GM18868 (cell line): ENCODE data around the gene INPP5D.
"Not testable (repeated sequence)": the region's sequence is repeated elsewhere in the genome, so short reads cannot be mapped to it uniquely, and the experiment has no call there.

Source experiments
- ATAC-seq: cut with Tn5 transposase; IDR thresholded peaks from one replicate; pipeline ENCODE4 v1.9.1; 2021; ENCODE audit warnings: mild to moderate bottlenecking, moderate library complexity; ENCODE audit not compliant: unreplicated experiment

Gene INPP5D

GRCh38 chr2:233200790-233201189, 140.6 kb downstream of the INPP5D start:
- not testable (repeated sequence) for ATAC-seq

DNA sequence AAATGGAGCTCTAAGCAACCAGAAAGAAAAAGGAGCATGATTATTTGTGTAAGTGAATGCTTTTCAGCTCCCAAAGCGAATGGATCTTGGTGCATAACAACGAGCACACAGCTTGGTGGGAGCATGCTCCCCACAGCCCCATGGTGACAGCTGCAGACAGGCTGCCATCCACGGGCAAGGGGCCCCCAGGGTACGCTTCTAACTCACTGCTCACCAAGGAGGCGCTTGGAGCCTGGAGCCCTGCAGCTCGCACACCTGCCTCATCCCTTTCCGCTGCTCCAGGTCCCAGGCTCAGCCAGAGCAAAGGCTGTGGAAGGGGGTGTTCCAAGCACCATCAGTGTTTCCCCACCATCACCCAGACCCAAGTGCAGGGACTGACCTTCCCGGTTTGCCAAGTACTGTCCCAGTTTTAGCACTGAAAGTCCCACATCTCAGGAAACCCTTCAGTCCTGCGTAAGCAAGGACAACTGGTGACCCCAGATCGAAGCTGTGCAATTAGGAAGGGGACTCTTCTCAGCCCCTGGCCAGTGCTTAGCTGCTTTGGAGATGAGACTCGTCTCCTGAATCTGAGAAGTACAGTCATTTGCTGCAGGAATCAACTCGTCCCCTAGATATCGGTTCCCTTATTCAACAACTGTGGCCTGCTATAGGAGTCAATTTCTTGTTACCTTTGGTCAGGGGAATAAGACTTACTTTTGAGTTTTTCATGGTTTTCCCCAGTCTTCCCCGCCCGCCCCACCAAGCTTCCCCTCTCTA, 141.3 kb downstream of the INPP5D start:
- ATAC-seq, result no peak

GRCh38 chr2:233202531-233202944, 142.4 kb downstream of the INPP5D start:
- ATAC-seq, result no peak

- ATAC-seq, result no peak
Measured at GRCh38 chr2:233203060-233203459, 142.9 kb downstream of the INPP5D start.

DNA sequence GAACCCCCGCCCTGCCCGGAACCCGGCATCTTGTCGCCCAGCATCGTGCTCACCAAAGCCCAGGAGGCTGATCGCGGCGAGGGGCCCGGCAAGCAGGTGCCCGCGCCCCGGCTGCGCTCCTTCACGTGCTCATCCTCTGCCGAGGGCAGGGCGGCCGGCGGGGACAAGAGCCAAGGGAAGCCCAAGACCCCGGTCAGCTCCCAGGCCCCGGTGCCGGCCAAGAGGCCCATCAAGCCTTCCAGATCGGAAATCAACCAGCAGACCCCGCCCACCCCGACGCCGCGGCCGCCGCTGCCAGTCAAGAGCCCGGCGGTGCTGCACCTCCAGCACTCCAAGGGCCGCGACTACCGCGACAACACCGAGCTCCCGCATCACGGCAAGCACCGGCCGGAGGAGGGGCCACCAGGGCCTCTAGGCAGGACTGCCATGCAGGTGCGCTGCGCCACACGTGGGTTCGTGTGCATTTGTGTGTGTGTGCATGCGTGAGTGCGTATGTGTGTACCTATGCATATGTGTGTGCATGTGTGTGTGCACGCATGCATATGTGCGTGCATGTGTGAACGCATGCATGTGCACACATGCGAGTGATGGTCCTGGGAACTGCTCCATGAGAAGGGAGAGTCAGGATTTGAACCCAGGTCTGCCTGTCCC, 144.3 kb downstream of the INPP5D start:
- ATAC-seq, result no peak

DNA sequence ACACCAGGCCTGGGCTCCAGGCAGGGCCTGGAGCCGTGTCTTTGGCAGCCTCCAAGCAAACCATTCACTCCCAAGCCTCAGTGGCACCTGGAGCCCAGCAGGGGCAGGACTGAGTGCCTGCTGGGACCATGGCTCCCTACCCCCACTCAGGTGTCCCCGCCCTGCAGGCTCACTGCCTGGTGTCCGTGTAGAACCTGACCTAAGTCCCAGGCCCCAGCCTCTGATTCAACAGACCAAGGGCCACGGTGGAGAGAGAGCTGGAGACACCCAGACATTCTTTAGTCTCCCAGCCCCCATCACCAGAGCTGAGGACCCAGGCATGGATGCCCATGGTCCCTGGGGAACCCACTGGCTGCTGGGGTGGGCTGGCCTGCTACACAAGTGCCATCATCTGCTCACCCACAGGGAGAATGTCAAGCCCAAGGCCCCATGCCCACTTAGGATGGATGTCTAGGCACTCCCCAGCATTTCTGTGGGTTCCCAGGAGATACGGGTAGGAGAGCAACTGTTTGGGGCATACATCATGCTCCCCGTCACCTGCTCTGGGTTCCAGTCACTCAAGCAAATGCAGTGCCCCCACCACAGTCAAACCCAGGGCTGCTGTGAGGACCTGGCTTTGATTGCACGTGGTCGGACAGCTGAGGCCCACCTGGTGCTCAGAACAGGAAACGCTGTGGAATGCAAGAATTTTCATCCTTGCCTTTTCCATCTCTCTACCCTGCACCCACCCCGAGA, 148.4 kb downstream of the INPP5D start:
- ATAC-seq, result no peak

- ATAC-seq, result no peak
Measured at GRCh38 chr2:233209117-233209532, 149.0 kb downstream of the INPP5D start.

- ATAC-seq, result no peak
Measured at GRCh38 chr2:233209533-233210171, 149.5 kb downstream of the INPP5D start.

DNA sequence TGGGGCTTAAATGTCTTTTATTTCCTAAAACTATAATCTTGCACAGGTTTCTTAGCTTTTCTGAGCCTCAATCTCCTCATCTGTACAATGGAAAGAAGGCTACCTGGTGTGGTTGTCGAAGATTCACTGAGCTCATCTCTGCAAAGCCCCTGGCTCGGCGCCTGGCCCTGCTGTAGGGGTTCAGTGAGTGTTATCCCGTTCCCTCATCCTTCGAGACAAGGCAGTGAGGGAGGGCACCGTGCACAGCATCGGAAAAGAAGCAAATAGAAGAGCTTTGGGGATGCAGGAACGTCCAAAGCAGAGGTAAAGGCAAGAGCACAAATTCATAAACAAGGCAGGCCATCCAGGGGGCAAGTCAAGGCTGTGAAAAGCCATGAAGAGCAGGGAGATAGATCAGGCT, 150.1 kb downstream of the INPP5D start:
- ATAC-seq, result no peak

DNA sequence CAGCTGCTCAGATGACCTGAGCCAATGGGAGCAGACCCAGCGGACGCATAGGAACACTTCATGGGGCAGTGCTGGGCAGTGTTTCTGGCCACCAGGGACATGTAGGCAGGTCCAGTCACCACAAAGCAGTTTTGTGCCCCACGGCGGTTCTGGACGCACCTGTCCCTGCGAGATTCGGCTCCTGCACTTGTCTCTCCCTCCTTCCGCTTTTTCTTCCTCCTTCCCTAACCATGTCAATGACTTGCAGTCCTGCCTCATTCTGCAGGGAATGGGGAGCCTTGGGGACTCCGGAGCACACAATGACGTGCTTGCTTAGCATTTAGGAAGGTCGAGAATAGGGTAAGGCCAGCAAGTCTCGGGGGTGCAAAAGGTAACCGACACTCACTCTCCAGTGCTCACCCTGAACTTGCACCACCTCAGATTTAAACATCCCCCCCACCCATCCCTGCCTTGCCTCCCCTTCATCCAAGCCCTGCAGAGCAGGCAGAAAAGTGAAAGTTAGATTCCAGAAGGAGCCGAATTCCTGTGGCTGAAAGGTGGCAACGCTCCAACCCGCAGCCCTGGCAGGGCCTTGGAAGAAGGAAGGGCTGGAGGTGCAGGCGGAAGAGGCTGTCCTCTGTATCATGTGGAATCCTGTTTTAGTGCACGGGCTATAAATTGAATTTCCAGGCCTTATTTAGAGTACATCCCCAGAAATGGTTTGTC, 150.9 kb downstream of the INPP5D start:
- ATAC-seq, result no peak

DNA sequence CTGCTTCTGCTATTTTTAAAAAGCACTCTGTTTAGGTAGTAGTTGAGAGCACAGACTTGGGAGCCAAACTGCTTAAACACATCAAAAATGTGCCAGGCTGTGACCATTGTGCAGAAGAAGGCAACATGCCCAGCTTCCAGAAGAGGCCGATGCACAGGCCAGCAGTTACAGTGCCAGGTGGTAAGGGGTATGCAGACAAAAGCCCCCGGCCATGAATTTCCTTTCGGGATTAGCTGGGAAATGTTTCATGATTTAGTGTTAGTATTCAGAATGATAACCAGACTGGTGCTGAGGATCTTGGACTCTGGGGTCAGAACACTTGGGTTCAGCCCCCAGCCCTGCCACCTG, 151.4 kb downstream of the INPP5D start:
- no peak for ATAC-seq

DNA sequence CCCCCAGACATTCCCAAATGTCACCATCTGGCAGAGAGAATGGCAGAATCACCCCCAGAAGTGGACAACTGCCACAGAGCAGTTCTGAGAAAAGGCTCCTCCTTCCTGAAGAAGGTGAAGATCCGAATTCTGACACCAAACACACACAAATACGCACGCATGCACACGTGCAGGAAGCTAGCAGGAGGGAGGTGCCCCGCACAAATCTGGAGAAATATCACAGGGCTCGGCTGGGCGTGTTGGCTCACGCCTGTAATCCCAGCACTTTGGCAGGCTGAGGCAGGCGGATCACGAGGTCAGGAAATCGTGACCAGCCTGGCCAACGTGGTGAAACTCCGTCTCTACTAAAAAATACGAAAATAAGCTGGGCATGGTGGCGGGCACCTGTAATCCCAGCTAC, 152.9 kb downstream of the INPP5D start:
- ATAC-seq, result no peak

GRCh38 chr2:233213975-233214374, 153.8 kb downstream of the INPP5D start:
- no peak for ATAC-seq

DNA sequence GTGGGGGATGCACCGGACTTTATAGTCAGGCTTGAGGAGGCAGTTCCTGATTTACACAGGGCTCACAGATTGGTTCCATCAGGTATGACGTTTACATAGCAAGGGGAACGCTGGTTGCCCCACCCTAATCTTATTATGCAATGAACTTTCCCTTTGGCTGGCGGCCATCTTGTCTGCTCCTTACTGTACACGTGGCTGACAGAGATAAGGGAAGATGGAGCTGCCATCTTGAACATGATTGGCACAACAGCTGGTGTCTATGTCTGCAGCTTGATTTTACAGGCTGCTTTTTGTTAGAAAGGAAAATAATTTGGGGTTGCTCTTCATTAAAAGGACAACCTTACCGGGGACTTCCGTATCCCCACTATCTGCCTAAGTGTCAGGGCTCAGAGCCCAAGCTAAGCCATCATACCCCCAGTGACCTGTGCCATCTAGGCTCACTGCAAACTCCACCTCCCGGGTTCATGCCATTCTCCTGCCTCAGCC, 157.8 kb downstream of the INPP5D start:
- no peak for ATAC-seq

DNA sequence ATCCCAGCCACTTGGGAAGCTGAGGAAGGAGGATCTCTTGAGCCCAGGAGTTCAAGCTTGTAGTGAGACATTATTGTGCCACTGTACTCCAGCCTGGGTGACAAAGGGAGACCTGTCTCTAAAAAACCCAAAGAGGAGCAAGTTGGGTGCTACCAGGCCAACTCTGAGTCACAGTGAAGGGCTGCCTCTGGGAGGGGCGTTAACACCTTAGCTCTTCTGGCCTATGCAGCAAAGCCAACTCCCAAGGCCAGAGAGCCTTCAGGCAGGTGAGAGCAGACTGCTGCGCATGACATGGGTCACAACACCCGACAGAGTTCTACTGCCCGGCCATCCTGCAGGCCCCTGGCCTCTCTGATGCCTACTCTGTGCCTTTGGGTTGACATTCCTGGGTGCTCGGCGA, 158.7 kb downstream of the INPP5D start:
- no peak for ATAC-seq

GRCh38 chr2:233219848-233220247, 159.7 kb downstream of the INPP5D start:
- ATAC-seq, result no peak

DNA sequence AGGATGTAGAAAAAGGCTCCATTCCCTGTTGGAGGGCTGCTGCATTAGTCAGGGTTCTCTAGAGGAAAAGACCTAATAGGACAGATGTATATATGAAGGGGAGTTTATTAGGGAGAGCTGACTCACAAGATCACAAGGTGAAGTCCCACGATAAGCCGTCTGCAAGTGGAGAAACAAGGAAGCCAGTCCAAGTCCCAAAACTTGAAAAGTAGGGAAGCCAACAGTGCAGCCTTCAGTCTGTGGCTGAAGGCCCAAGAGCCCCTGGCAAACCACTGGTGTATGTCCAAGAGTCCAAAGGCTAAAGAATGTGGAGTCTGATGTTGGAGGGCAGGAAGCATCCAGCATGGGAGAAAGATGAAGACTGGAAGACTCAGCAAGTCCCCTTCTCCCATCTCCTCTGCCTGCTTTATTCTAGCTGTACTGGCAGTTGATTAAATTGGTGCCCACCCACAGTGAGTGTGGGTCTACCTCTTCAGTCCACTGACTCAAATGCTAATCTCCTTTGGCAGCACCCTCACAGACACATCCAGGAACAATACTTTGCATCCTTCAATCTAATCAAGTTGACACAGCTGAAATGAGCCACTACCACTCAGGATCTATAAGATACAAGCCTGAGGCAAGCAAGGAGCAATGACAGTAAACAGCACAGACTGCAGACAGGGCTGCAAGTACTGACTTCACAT, 161.4 kb downstream of the INPP5D start:
- ATAC-seq, result no peak

DNA sequence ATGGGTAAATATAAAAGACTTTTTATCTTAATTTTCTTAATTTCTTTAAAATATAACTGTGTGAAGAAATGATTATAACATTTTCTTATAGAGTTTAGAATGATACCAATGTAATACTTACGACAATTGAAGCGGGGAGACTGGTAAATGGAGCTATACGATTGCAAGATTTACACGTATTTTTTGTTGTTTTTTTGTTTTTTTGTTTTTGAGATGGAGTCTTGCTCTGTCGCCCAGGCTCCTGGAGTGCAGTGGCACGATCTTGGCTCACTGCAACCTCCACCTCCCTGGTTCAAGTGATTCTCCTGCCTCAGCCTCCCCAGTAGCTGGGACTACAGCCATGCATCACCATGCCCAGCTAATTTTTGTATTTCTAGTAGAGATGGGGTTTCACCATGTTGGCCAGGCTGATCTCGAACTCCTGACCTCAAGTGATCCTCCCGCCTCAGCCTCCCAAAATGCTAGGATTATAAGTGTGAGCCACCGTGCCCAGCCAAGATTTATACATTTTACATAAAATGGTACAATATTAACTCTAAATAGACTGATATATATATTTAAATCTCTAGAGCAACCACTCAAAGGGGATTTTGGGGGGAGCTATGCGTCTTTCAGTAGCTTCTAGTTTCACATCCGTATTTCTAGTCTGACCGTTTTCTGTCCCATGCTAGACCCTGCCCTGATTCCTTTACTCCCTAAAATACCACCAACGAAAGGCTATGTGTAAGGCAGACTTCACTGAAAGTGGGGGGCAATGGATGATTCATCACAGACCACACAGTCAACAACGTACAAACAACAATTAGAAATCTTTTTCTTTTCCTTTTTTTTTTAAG, 163.1 kb downstream of the INPP5D start:
- peak; percentile 82 for ATAC-seq
